K562 (cell line): ENCODE data around the gene TNNT1. TPM values are rescaled to one million over a fixed set of nuclear protein-coding genes. Genes with fewer than 3 reads are reported as not detected.

ENCODE experiments used
- ATF1 ChIP-seq, 2 experiments: fragments of 450-650 bp in 1 of 2; IDR thresholded peaks; 2 replicates each; pipeline ENCODE4 v1.6.1; 2016; ENCODE audit warnings: missing compliant biosample characterization in 1 of 2, missing genetic modification characterization in 1 of 2
- EGR1 ChIP-seq: fragments of 450-650 bp; conservative IDR thresholded peaks from 2 replicates; pipeline ENCODE4 v1.6.1; 2017; ENCODE audit warnings: mild to moderate bottlenecking
- ESRRA ChIP-seq: fragments of 450-650 bp; IDR thresholded peaks from 2 replicates; pipeline ENCODE4 v1.6.1; 2014; ENCODE audit warnings: low read depth, mild to moderate bottlenecking, moderate library complexity, borderline replicate concordance
- MEF2D ChIP-seq: conservative IDR thresholded peaks from 2 replicates; pipeline ENCODE4 v1.6.1; 2016; ENCODE audit warnings: low read depth, missing genetic modification characterization, missing compliant biosample characterization
- NCOA4 ChIP-seq: fragments of 450-650 bp; IDR thresholded peaks from 2 replicates; pipeline ENCODE4 v1.6.1; 2018; ENCODE audit warnings: mild to moderate bottlenecking; ENCODE audit not compliant: partially characterized antibody
- POLR2G ChIP-seq: fragments of 200-400 bp; formaldehyde crosslinking; IDR thresholded peaks from 2 replicates; pipeline ENCODE4 v1.6.1; 2017; ENCODE audit warnings: low read depth, mild to moderate bottlenecking, antibody characterized with exemption, low read length, moderate library complexity
- PRMT5 ChIP-seq: sonication (generic); formaldehyde crosslinking; IDR thresholded peaks from 2 replicates; pipeline ENCODE4 v1.5.0; 2020; ENCODE audit warnings: missing genetic modification reagents
- RBFOX2 ChIP-seq: fragments of 200-400 bp; formaldehyde crosslinking; IDR thresholded peaks from 2 replicates; pipeline ENCODE4 v1.6.1; 2017; ENCODE audit warnings: low read depth, mild to moderate bottlenecking, low read length, moderate library complexity
- RCOR1 ChIP-seq, 2 experiments: IDR thresholded peaks; 2 replicates each; pipeline ENCODE4 v1.6.1; 2012; ENCODE audit warnings: low read depth in 2 of 2, low read length in 2 of 2, borderline replicate concordance in 1 of 2, improper control_type of control experiment in 1 of 2
- SMARCC2 ChIP-seq: fragments of 450-650 bp; IDR thresholded peaks from 2 replicates; pipeline ENCODE4 v1.6.1; 2017; ENCODE audit warnings: antibody characterized with exemption, moderate library complexity, mild to moderate bottlenecking, low read depth
- SMC3 ChIP-seq: conservative IDR thresholded peaks from 2 replicates; pipeline ENCODE4 v1.6.1; 2011; ENCODE audit warnings: low read depth, low read length, improper control_type of control experiment; ENCODE audit not compliant: insufficient read depth
- SPI1 ChIP-seq: IDR thresholded peaks from 2 replicates; pipeline ENCODE4 v1.6.1; 2011; ENCODE audit warnings: low read depth, low read length, control low read depth, borderline replicate concordance
- WHSC1 ChIP-seq: IDR thresholded peaks from one replicate; pipeline ENCODE4 v1.6.1; 2012; ENCODE audit warnings: low read length, control low read depth, inconsistent platforms
- ZNF668 ChIP-seq: fragments of 250-450 bp; sonication (Bioruptor Pico); IDR thresholded peaks from 2 replicates; pipeline ENCODE4 v1.8.0; 2022; ENCODE audit warnings: mild to moderate bottlenecking, inconsistent platforms
- polyA plus RNA-seq, 8 experiments: library from polyadenylated mRNA; depleted of rRNA in 4 of 8; stranded (reverse) in 5 of 8; unstranded in 3 of 8; fragments of >200 nt; fragmentation: Nextera tagmentation in 2 of 8; fragmentation: Illumina TruSeq in 1 of 8; extraction: Ambion mirVana in 2 of 8; extraction: Trizol in 1 of 8; gene quantifications; 2 replicates each; pipeline versions ENCODE4 v1.2.1 to v1.2.3, GENCODE V29; 2011 to 2014; ENCODE audit warnings: inconsistent platforms in 1 of 8, missing spikeins in 1 of 8
- total RNA-seq, 7 experiments: library from RNA; depleted of rRNA in 6 of 7; stranded (reverse); fragments of >200 nt in 6 of 7; fragmentation: Illumina TruSeq in 2 of 7; extraction: Trizol in 2 of 7; gene quantifications; 2 replicates each; pipeline versions ENCODE4 v1.2.1 to v1.2.3, GENCODE V29; 2011 to 2021; ENCODE audit warnings: low replicate concordance in 1 of 7
- TF ChIP-seq, protein P1 (sequence below): sonication (generic); formaldehyde crosslinking; IDR thresholded peaks from 2 replicates; pipeline ENCODE4 v1.8.0; 2023; ENCODE audit warnings: missing genetic modification reagents, mild to moderate bottlenecking, borderline replicate concordance
- TF ChIP-seq, protein P2 (sequence below): IDR thresholded peaks from 2 replicates; pipeline ENCODE4 v1.6.1; 2012; ENCODE audit warnings: low read depth, low read length, improper control_type of control experiment, borderline replicate concordance
- TF ChIP-seq, protein P3 (sequence below): sonication (generic); formaldehyde crosslinking; IDR thresholded peaks from 2 replicates; pipeline ENCODE4 v1.8.1; 2023; ENCODE audit warnings: mild to moderate bottlenecking, missing genetic modification reagents

Gene TNNT1
- total and polyA plus RNA-seq, 9 of the 15 experiments (the other 6 are each of a cell fraction or from before 2014, with no cell fraction given): 31.8 to 390 (median 227) TPM

DNA sequence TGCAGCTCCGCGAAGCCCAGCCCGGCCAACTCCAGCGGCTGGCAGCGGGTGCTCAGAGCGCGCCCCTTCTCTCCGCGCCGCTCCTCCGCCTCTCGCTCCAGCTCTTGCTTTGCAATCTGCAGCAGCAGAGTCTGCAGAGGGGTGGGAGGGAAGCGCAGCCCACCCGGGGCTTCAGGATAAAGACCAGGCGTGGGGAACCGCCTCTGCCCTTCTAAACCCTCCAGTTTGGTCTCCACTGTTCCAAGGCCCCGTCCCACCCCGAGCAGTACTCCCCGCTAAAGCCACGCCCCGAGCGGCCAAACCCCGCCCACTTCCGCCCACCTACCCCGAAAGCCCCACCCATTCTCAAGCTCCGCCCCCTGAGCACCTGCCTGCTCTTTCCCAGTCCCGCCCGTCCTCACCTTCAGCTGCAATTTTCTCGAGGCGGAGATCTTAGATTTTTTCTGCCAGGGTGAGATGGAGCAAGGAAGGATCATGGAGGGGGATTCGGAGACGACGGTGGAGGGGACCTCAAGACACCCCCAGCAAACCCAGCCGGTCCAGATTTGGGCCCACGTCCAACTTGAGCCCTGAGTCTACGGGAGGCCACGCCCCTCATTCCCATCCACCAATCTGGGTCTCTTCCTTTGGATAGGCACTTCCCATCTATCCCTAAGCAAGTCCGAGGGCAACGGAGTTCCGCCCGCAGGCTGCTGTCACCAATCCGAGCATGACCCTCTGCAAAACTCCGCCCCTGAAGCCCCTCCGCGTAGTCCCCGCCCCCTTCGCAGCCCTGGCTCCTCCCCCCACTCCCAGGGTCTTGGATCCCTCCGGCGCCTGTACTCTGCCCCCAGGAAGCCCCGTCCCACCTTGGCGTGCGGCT is 7.4 kb upstream of the TNNT1 start (continued):
- TF ChIP-seq, protein P1, sequence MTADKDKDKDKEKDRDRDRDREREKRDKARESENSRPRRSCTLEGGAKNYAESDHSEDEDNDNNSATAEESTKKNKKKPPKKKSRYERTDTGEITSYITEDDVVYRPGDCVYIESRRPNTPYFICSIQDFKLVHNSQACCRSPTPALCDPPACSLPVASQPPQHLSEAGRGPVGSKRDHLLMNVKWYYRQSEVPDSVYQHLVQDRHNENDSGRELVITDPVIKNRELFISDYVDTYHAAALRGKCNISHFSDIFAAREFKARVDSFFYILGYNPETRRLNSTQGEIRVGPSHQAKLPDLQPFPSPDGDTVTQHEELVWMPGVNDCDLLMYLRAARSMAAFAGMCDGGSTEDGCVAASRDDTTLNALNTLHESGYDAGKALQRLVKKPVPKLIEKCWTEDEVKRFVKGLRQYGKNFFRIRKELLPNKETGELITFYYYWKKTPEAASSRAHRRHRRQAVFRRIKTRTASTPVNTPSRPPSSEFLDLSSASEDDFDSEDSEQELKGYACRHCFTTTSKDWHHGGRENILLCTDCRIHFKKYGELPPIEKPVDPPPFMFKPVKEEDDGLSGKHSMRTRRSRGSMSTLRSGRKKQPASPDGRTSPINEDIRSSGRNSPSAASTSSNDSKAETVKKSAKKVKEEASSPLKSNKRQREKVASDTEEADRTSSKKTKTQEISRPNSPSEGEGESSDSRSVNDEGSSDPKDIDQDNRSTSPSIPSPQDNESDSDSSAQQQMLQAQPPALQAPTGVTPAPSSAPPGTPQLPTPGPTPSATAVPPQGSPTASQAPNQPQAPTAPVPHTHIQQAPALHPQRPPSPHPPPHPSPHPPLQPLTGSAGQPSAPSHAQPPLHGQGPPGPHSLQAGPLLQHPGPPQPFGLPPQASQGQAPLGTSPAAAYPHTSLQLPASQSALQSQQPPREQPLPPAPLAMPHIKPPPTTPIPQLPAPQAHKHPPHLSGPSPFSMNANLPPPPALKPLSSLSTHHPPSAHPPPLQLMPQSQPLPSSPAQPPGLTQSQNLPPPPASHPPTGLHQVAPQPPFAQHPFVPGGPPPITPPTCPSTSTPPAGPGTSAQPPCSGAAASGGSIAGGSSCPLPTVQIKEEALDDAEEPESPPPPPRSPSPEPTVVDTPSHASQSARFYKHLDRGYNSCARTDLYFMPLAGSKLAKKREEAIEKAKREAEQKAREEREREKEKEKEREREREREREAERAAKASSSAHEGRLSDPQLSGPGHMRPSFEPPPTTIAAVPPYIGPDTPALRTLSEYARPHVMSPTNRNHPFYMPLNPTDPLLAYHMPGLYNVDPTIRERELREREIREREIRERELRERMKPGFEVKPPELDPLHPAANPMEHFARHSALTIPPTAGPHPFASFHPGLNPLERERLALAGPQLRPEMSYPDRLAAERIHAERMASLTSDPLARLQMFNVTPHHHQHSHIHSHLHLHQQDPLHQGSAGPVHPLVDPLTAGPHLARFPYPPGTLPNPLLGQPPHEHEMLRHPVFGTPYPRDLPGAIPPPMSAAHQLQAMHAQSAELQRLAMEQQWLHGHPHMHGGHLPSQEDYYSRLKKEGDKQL (CRISPR knock-in tag): no peak
- no peak for TF ChIP-seq SMARCC2
- peak in 1 of 2 experiments; percentile 6; a peak in 1 of 4 replicates for TF ChIP-seq RCOR1 (IDR thresholded peaks at IDR 0.05; ENCODE audit: borderline replicate concordance in 1 of 2, low read depth in 2 of 2, low read length in 2 of 2)
- no peak for TF ChIP-seq WHSC1
- TF ChIP-seq PRMT5 (CRISPR knock-in tag): no peak
- TF ChIP-seq, protein P2, sequence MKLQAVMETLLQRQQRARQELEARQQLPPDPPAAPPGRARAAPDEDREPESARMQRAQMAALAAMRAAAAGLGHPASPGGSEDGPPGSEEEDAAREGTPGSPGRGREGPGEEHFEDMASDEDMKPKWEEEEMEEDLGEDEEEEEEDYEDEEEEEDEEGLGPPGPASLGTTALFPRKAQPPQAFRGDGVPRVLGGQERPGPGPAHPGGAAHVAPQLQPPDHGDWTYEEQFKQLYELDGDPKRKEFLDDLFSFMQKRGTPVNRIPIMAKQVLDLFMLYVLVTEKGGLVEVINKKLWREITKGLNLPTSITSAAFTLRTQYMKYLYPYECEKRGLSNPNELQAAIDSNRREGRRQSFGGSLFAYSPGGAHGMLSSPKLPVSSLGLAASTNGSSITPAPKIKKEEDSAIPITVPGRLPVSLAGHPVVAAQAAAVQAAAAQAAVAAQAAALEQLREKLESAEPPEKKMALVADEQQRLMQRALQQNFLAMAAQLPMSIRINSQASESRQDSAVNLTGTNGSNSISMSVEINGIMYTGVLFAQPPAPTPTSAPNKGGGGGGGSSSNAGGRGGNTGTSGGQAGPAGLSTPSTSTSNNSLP: no peak
- TF ChIP-seq SPI1: peak; percentile 76; the same call in 1 of the 2 replicates
- TF ChIP-seq POLR2G: peak; percentile 54
- TF ChIP-seq EGR1: peak; percentile 92
- TF ChIP-seq NCOA4: no peak
- no peak for TF ChIP-seq ATF1 (CRISPR knock-in tag; IDR thresholded peaks at IDR 0.05)
- TF ChIP-seq ATF1 (tag; IDR thresholded peaks at IDR 0.05): no peak
- no peak for TF ChIP-seq SMC3
- no peak for TF ChIP-seq ZNF668
- TF ChIP-seq RBFOX2: peak; percentile 46; the same call in 1 of the 2 replicates
- TF ChIP-seq, protein P3, sequence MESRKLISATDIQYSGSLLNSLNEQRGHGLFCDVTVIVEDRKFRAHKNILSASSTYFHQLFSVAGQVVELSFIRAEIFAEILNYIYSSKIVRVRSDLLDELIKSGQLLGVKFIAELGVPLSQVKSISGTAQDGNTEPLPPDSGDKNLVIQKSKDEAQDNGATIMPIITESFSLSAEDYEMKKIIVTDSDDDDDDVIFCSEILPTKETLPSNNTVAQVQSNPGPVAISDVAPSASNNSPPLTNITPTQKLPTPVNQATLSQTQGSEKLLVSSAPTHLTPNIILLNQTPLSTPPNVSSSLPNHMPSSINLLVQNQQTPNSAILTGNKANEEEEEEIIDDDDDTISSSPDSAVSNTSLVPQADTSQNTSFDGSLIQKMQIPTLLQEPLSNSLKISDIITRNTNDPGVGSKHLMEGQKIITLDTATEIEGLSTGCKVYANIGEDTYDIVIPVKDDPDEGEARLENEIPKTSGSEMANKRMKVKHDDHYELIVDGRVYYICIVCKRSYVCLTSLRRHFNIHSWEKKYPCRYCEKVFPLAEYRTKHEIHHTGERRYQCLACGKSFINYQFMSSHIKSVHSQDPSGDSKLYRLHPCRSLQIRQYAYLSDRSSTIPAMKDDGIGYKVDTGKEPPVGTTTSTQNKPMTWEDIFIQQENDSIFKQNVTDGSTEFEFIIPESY (CRISPR knock-in tag): no peak
- TF ChIP-seq ESRRA: 0 out of 2 replicates have a peak, but pooled peaks have one; percentile 12
- no peak for TF ChIP-seq MEF2D
